Measurements from ENCODE around the gene HSPBAP1. TPM values are rescaled to one million over a fixed set of nuclear protein-coding genes. Genes with fewer than 3 reads are reported as not detected.

Gene HSPBAP1
- total and polyA plus RNA-seq, 9 of the 15 experiments (the other 6 are each of a cell fraction or from before 2014, with no cell fraction given) = 2.1 to 4.5 (median 3.4) TPM

DNA sequence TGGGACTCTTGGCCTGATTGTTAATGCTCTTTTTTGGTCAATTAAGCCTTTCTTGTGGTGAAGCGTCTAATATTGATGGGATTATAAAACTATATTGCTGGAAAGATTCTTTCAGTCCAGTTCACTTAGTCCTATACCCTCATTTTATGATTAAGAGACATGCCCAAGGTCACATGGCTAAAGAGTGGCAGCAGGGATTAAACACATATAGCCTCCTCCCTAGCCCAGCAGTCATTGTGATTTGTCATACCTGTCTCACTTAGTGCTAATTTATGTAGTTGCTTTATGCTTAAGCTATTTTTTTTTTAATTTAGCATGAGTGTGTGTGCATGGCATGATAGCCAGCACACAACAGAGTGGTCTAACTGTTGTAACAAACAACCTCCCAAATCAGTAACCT lies 103.5 kb downstream of the HSPBAP1 start:
- no peak overlapping the region for H2AFZ ChIP-seq (ENCODE audit: low read depth, low read length)
- no peak for FAIRE-seq
- intact Hi-C loops (cut with micrococcal nuclease) (no loop called here), in situ Hi-C loops (cut with MboI) (no loop called here)
- no peak overlapping the region for H3K27ac ChIP-seq (ENCODE audit: extremely low read depth, low read depth, low read length)
- H3K9ac ChIP-seq (ENCODE audit: insufficient read depth in 1 of 2, low read depth in 2 of 2, low read length in 2 of 2) = no peak overlapping the region
- 86% methylated on average over 1 of the region's 1 CpG for WGBS (ENCODE audit: insufficient coverage, low coverage, missing lambda C conversion rate)
- H3K9me1 ChIP-seq (ENCODE audit: control insufficient read depth, insufficient read depth, low read length) = no peaks in the 10 kb centered on the region
- no peaks in the 10 kb centered on the region for H3K79me2 ChIP-seq (ENCODE audit: control insufficient read depth, insufficient read depth, low read length)
- H3K4me2 ChIP-seq (ENCODE audit: insufficient read depth, low read length) = no peak overlapping the region
- no peak for ATAC-seq
- no TSS peak for BruUV-seq (replicated peaks)
- no peaks in the 10 kb centered on the region for H3K27me3 ChIP-seq (ENCODE audit: control insufficient read depth in 2 of 2, insufficient read depth in 2 of 2, low read length in 2 of 2)
- H3K9me3 ChIP-seq (replicated peaks; ENCODE audit: control insufficient read depth, insufficient read depth, low read depth, low read length) = no peaks in the 10 kb centered on the region
- no peaks in the 10 kb centered on the region for H4K20me1 ChIP-seq (replicated peaks; ENCODE audit: control insufficient read depth, insufficient read depth, low read length)
- H3K36me3 ChIP-seq (ENCODE audit: control insufficient read depth, insufficient read depth, low read length) = peaks cover 21% of the 10 kb centered on the region; the same call in 2 of the 3 replicates
- no peak overlapping the region for H3K4me3 ChIP-seq
- H3K4me1 ChIP-seq (replicated peaks in 1 of 2; ENCODE audit: control insufficient read depth in 2 of 2, insufficient read depth in 2 of 2, low read length in 2 of 2) = no peaks in the 10 kb centered on the region
- POLR2A ChIA-PET = no interaction called here
- no peak for DNase-seq (ENCODE audit: extremely low read depth in 1 of 4, low spot score in 3 of 4)
- CTCF ChIA-PET (ENCODE audit: low intra/inter-chr PET ratio) = no interaction called here
- TF ChIP-seq GTF2A2 (tag; IDR thresholded peaks at IDR 0.05) (no peak), ZNF274 (IDR thresholded peaks at IDR 0.05; ENCODE audit: borderline replicate concordance, low read depth, low read length) (no peak), ZNF224 (CRISPR knock-in tag; IDR thresholded peaks at IDR 0.05) (no peak), DNMT1 (IDR thresholded peaks at IDR 0.05) (no peak), SUPT5H (IDR thresholded peaks at IDR 0.05) (no peak), ZNF3 (CRISPR knock-in tag; IDR thresholded peaks at IDR 0.05) (no peak), HDAC1 (IDR thresholded peaks at IDR 0.05) (no peak), ZSCAN32 (CRISPR knock-in tag; IDR thresholded peaks at IDR 0.05) (no peak), ADNP (tag; IDR thresholded peaks at IDR 0.05) (no peak), PTRF (tag; IDR thresholded peaks at IDR 0.05) (no peak), ZNF668 (CRISPR knock-in tag; IDR thresholded peaks at IDR 0.05) (no peak), HDAC6 (IDR thresholded peaks at IDR 0.05; ENCODE audit: low read depth, low read length) (no peak), MCM5 (IDR thresholded peaks at IDR 0.05; ENCODE audit: low read depth) (no peak), TAL1 (IDR thresholded peaks at IDR 0.05) (no peak)
- TF ChIP-seq, protein P1, sequence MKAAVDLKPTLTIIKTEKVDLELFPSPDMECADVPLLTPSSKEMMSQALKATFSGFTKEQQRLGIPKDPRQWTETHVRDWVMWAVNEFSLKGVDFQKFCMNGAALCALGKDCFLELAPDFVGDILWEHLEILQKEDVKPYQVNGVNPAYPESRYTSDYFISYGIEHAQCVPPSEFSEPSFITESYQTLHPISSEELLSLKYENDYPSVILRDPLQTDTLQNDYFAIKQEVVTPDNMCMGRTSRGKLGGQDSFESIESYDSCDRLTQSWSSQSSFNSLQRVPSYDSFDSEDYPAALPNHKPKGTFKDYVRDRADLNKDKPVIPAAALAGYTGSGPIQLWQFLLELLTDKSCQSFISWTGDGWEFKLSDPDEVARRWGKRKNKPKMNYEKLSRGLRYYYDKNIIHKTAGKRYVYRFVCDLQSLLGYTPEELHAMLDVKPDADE (conservative IDR thresholded peaks at IDR 0.05; ENCODE audit: control insufficient read depth, low read depth, low read length) = no peak
- TF ChIP-seq, protein P2, sequence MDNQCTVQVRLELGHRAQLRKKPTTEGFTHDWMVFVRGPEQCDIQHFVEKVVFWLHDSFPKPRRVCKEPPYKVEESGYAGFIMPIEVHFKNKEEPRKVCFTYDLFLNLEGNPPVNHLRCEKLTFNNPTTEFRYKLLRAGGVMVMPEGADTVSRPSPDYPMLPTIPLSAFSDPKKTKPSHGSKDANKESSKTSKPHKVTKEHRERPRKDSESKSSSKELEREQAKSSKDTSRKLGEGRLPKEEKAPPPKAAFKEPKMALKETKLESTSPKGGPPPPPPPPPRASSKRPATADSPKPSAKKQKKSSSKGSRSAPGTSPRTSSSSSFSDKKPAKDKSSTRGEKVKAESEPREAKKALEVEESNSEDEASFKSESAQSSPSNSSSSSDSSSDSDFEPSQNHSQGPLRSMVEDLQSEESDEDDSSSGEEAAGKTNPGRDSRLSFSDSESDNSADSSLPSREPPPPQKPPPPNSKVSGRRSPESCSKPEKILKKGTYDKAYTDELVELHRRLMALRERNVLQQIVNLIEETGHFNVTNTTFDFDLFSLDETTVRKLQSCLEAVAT (IDR thresholded peaks at IDR 0.05) = no peak
